Gastrocnemius medialis (tissue), 4 donors: ENCODE data around the gene TMEM92. TPM values are rescaled to one million over a fixed set of nuclear protein-coding genes. Genes with fewer than 3 reads are reported as not detected.

Experiments
- ATAC-seq, 2 donors: fragments of 150-250 bp; one replicate each; pipeline ENCODE4 v1.9.1; 2016
- DNase-seq, 2 donors: peaks; one replicate each; pipeline ENCODE4 v3.0.0-alpha.2; 2019
- H3K27ac ChIP-seq, 4 donors: fragments of 200-600 bp; sonication (generic); 1 replicate in 1 of 4; 2 replicates in 3 of 4; pipeline ENCODE4 v1.5.1; 2016 to 2018; ENCODE audit warnings: mild to moderate bottlenecking in 2 of 4, moderate library complexity in 1 of 4
- H3K27me3 ChIP-seq, 3 donors: fragments of 200-600 bp; sonication (generic) in 2 of 3; 1 replicate in 1 of 3; 2 replicates in 2 of 3; pipeline versions ENCODE4 v1.5.1 to v1.6.0; 2016 to 2019; ENCODE audit warnings: mild to moderate bottlenecking in 1 of 3, moderate library complexity in 1 of 3
- H3K36me3 ChIP-seq, 2 donors: fragments of 200-600 bp; sonication (generic) in 1 of 2; one replicate each; pipeline ENCODE4 v1.5.1; 2017 to 2018
- H3K4me1 ChIP-seq, 2 donors: fragments of 200-600 bp; sonication (generic) in 1 of 2; one replicate each; pipeline ENCODE4 v1.5.1; 2016 to 2017; ENCODE audit warnings: mild to moderate bottlenecking in 2 of 2
- H3K4me3 ChIP-seq, 4 donors: fragments of 200-600 bp; sonication (generic) in 3 of 4; 1 replicate in 1 of 4; 2 replicates in 3 of 4; pipeline ENCODE4 v1.5.1; 2016 to 2019; ENCODE audit warnings: mild to moderate bottlenecking in 2 of 4
- H3K9me3 ChIP-seq, 3 donors: fragments of 200-600 bp; sonication (generic) in 2 of 3; 1 replicate in 1 of 3; 2 replicates in 2 of 3; pipeline ENCODE4 v1.5.1; 2016 to 2019
- POLR2A ChIP-seq, 2 donors: fragments of 450-650 bp; IDR thresholded peaks; one replicate each; pipeline ENCODE4 v1.6.1; 2017; ENCODE audit warnings: antibody characterized with exemption in 2 of 2, mild to moderate bottlenecking in 2 of 2, moderate library complexity in 2 of 2
- in situ Hi-C, 4 donors: fragments of 200-750 bp; cut with MboI; loops; one replicate each; pipeline versions ENCODE4 v1.15.0 to v1.8.0; 2017; ENCODE audit warnings: low sequenced_read_pairs in 4 of 4
- intact Hi-C: fragments of 100-400 bp; cut with DNase I; formaldehyde crosslinking; loops from one replicate; pipeline ENCODE4 v1.15.1; 2023; ENCODE audit warnings: low total_unique reads
- total RNA-seq, 4 donors: library from RNA; depleted of rRNA; stranded (reverse); fragments of >200 nt; gene quantifications; one replicate each; pipeline versions ENCODE4 v1.1.0 to v1.2.3, GENCODE V29; 2016

The TMEM92 gene
- total RNA-seq, 4 donors from 2014 or later, result not detected

DNA sequence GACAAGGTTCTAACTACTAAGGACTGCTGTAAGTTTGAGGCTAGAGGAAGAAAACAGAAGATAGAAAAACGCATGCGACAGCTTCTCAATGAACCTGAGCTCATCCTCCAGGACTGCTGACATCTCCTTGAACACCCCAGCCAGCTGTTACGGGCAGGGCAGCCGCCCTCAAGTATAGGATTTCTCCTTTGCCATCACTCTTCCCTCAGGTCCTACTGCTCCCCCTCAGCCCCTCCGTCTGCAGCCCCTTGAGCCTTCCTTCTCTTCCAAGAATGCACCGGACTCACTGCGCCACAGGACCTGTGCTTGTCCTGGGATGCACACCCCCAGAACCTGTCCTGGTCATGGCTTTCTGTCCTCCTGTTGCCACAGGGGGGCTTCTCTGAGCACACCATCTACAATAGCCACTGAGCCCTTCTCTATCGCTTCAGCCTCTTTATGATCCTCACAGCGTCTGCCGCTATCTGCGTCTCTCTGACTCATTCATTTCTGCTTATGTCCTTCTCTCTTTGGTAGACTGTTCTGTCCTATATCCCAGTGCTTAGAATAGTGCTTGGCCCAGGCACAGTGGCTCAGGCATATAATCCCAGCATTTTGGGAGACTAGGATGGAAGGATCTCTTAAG lies 56.0 kb downstream of the TMEM92 start:
- Histone ChIP-seq H3K27me3 (peaks cover 0 to 2% (median 0%) of the 10 kb centered on the region in 3 donors), H3K9me3 (no peaks in the 10 kb centered on the region), H3K27ac (no peak overlapping the region), H3K36me3 (no peaks in the 10 kb centered on the region), H3K4me3 (no peak overlapping the region), H3K4me1 (no peaks in the 10 kb centered on the region)
- ATAC-seq (no peak), DNase-seq (no peak)
- TF ChIP-seq POLR2A (IDR thresholded peaks at IDR 0.05), result no peak
- intact Hi-C loops, result no loop called here
- in situ Hi-C loops, result no loop called here

Other genes starting within 250 kb of the TMEM92 start
- 10 to 100 TPM in 3 of 4 donors, 1 to 10 TPM in 1; 5.1 to 25.9 (median 18.4) TPM for gene ITGA3, start 218.4 kb upstream of the TMEM92 start, total RNA-seq
- 100 to 1,000 TPM; 111 to 335 (median 124) TPM for gene PDK2, start 179.1 kb upstream of the TMEM92 start, total RNA-seq
- gene SAMD14, start 144.3 kb upstream of the TMEM92 start, total RNA-seq, result 1 to 10 TPM in 1 of 4 donors, under 1 TPM in 2, not detected in 1; 0.04 to 3.8 (median 0.31) TPM
- 10 to 100 TPM in 2 of 4 donors, 1 to 10 TPM in 2; 4.7 to 18.8 (median 11.0) TPM for gene PPP1R9B, start 123.8 kb upstream of the TMEM92 start, total RNA-seq
- 100 to 1,000 TPM; 227 to 385 (median 292) TPM for gene SGCA, start 108.5 kb upstream of the TMEM92 start, total RNA-seq
- 1 to 10 TPM; 1.7 to 9.5 (median 5.1) TPM for gene COL1A1, start 72.8 kb upstream of the TMEM92 start, total RNA-seq
- 10 to 100 TPM in 2 of 4 donors, 1 to 10 TPM in 2; 7.9 to 12.6 (median 9.8) TPM for gene XYLT2, start 71.7 kb downstream of the TMEM92 start, total RNA-seq
- gene MRPL27, start 98.7 kb downstream of the TMEM92 start, total RNA-seq, result 100 to 1,000 TPM; 110 to 141 (median 134) TPM
- under 1 TPM in 2 of 4 donors, not detected in 2; 0.82 to 0.95 TPM for gene EME1, start 98.8 kb downstream of the TMEM92 start, total RNA-seq
- gene LRRC59, start 123.1 kb downstream of the TMEM92 start, total RNA-seq, result 10 to 100 TPM; 25.4 to 73.2 (median 55.8) TPM
- gene ACSF2, start 151.8 kb downstream of the TMEM92 start, total RNA-seq, result 10 to 100 TPM in 3 of 4 donors, 1 to 10 TPM in 1; 8.7 to 61.4 (median 34.2) TPM
- 1 to 10 TPM in 2 of 4 donors, not detected in 2; 1.8 to 8.8 TPM for gene CHAD, start 194.4 kb downstream of the TMEM92 start, total RNA-seq
- 10 to 100 TPM; 27.1 to 67.4 (median 52.7) TPM for gene RSAD1, start 204.4 kb downstream of the TMEM92 start, total RNA-seq
- gene MYCBPAP, start 234.0 kb downstream of the TMEM92 start, total RNA-seq, result not detected